Smooth muscle cell (in vitro differentiated cells): Measurements from ENCODE around the gene NACC2. TPM values are rescaled to one million over a fixed set of nuclear protein-coding genes. Genes with fewer than 3 reads are reported as not detected.

Source experiments
- DNase-seq: peaks from one replicate; lab custom pipeline; 2025; ENCODE audit not compliant: unreplicated experiment; lab: John Stamatoyannopoulos, UW
- H2AFZ ChIP-seq: fragments of 200-600 bp; sonication (generic); 2 replicates; pipeline ENCODE4 v1.6.0; 2016; ENCODE audit warnings: antibody characterized with exemption, low read depth, mild to moderate bottlenecking
- H3F3A ChIP-seq: fragments of 200-600 bp; sonication (generic); 2 replicates; pipeline ENCODE4 v1.6.0; 2017; ENCODE audit warnings: antibody characterized with exemption, low read depth
- H3K27ac ChIP-seq: fragments of 200-600 bp; sonication (generic); 2 replicates; pipeline ENCODE4 v1.5.1; 2016; ENCODE audit warnings: low read depth, mild to moderate bottlenecking
- H3K27me3 ChIP-seq: fragments of 200-600 bp; sonication (generic); 2 replicates; pipeline ENCODE4 v1.6.1; 2016; ENCODE audit warnings: low read depth, mild to moderate bottlenecking
- H3K36me3 ChIP-seq: fragments of 200-600 bp; sonication (generic); 2 replicates; pipeline ENCODE4 v1.5.1; 2016; ENCODE audit warnings: low read depth
- H3K4me1 ChIP-seq: fragments of 200-600 bp; sonication (generic); 2 replicates; pipeline ENCODE4 v1.5.1; 2016; ENCODE audit warnings: low read depth
- H3K4me2 ChIP-seq: fragments of 200-600 bp; sonication (generic); 2 replicates; pipeline ENCODE4 v1.6.0; 2016; ENCODE audit warnings: mild to moderate bottlenecking
- H3K4me3 ChIP-seq: fragments of 200-600 bp; sonication (generic); 2 replicates; pipeline ENCODE4 v1.5.1; 2016; ENCODE audit warnings: mild to moderate bottlenecking
- H3K79me2 ChIP-seq: fragments of 200-600 bp; sonication (generic); 2 replicates; pipeline ENCODE4 v1.6.0; 2016; ENCODE audit warnings: low read depth, mild to moderate bottlenecking
- H3K9ac ChIP-seq: fragments of 200-600 bp; sonication (generic); 2 replicates; pipeline ENCODE4 v1.6.0; 2016; ENCODE audit warnings: low read depth
- H3K9me3 ChIP-seq: fragments of 200-600 bp; sonication (generic); replicated peaks from 2 replicates; pipeline ENCODE4 v1.5.1; 2016; ENCODE audit warnings: low read depth
- H4K20me1 ChIP-seq: fragments of 200-600 bp; sonication (generic); 2 replicates; pipeline ENCODE4 v1.6.0; 2016; ENCODE audit warnings: low read depth
- CTCF ChIP-seq: fragments of 200-600 bp; sonication (generic); IDR thresholded peaks from 2 replicates; pipeline ENCODE4 v1.5.1; 2017; ENCODE audit warnings: borderline replicate concordance, mild to moderate bottlenecking, antibody characterized with exemption; ENCODE audit not compliant: insufficient read depth, poor library complexity, severe bottlenecking
- WGBS: methylation state at CpG from one replicate; pipeline ENCODE4 v1.1.7; 2016; ENCODE audit warnings: low lambda C conversion rate; 5-methylcytosine and 5-hydroxymethylcytosine counted together
- polyA plus RNA-seq: library from polyadenylated mRNA; unstranded; fragments of >200 nt; fragmentation: Nextera tagmentation; extraction: Ambion mirVana; gene quantifications from 2 replicates; pipeline ENCODE4 v1.2.1, GENCODE V29; 2016
- total RNA-seq: library from RNA; depleted of rRNA; stranded (reverse); fragments of >200 nt; gene quantifications from 2 replicates; pipeline ENCODE4 v1.2.3, GENCODE V29; 2014

The NACC2 gene
- total and polyA plus RNA-seq, 2 experiments from 2014 or later = 6.7 to 8.8 TPM

GRCh38 chr9:136036848-136037247 is 58.2 kb downstream of the NACC2 start:
- no peak for DNase-seq
- no peaks in the 10 kb centered on the region for H3F3A ChIP-seq
- H4K20me1 ChIP-seq = peaks cover 78% of the 10 kb centered on the region
- H3K27me3 ChIP-seq = no peaks in the 10 kb centered on the region
- H3K4me1 ChIP-seq = no peaks in the 10 kb centered on the region
- H3K36me3 ChIP-seq = no peaks in the 10 kb centered on the region
- no peak overlapping the region for H3K9ac ChIP-seq
- H3K79me2 ChIP-seq = peaks cover 93% of the 10 kb centered on the region
- no peak overlapping the region for H2AFZ ChIP-seq
- peaks cover 4% of the 10 kb centered on the region for H3K9me3 ChIP-seq
- no peak overlapping the region for H3K27ac ChIP-seq
- no peak for TF ChIP-seq CTCF
- H3K4me3 ChIP-seq = no peak overlapping the region
- WGBS = 92% methylated on average over 2 of the region's 2 CpGs
- no peak overlapping the region for H3K4me2 ChIP-seq

GRCh38 chr9:136036050-136036449 is 59.0 kb downstream of the NACC2 start:
- Histone ChIP-seq H3F3A (no peaks in the 10 kb centered on the region), H3K36me3 (no peaks in the 10 kb centered on the region), H3K9me3 (peaks cover 4% of the 10 kb centered on the region), H3K4me1 (no peaks in the 10 kb centered on the region), H3K4me2 (no peak overlapping the region), H3K4me3 (no peak overlapping the region), H3K27me3 (no peaks in the 10 kb centered on the region), H4K20me1 (peaks cover 79% of the 10 kb centered on the region), H3K9ac (no peak overlapping the region), H3K27ac (no peak overlapping the region), H2AFZ (no peak overlapping the region), H3K79me2 (peaks cover 90% of the 10 kb centered on the region)
- TF ChIP-seq CTCF = no peak
- DNase-seq = no peak
- WGBS = 86% methylated on average over 6 of the region's 6 CpGs

- Histone ChIP-seq H3K27me3 (no peaks in the 10 kb centered on the region), H3K4me1 (no peaks in the 10 kb centered on the region), H3K4me3 (no peak overlapping the region), H4K20me1 (peaks cover 98% of the 10 kb centered on the region), H3K9me3 (no peaks in the 10 kb centered on the region), H2AFZ (no peak overlapping the region), H3K79me2 (peaks cover 66% of the 10 kb centered on the region), H3K9ac (no peak overlapping the region), H3K27ac (peak overlapping the region; percentile 23), H3F3A (no peaks in the 10 kb centered on the region), H3K4me2 (no peak overlapping the region), H3K36me3 (no peaks in the 10 kb centered on the region)
- 72% methylated on average over 13 of the region's 13 CpGs for WGBS
- no peak for DNase-seq
- no peak for TF ChIP-seq CTCF
These were observed 63.1 kb downstream of the NACC2 start for GRCh38 chr9:136031741-136032730.

- WGBS = 99% methylated on average over 8 of the region's 8 CpGs
- H3K79me2 ChIP-seq = peaks cover 64% of the 10 kb centered on the region
- no peaks in the 10 kb centered on the region for H3K36me3 ChIP-seq
- no peak overlapping the region for H3K4me3 ChIP-seq
- no peak overlapping the region for H2AFZ ChIP-seq
- H3F3A ChIP-seq = no peaks in the 10 kb centered on the region
- no peak overlapping the region for H3K9ac ChIP-seq
- peaks cover 98% of the 10 kb centered on the region for H4K20me1 ChIP-seq
- no peaks in the 10 kb centered on the region for H3K9me3 ChIP-seq
- H3K27ac ChIP-seq = no peak overlapping the region
- TF ChIP-seq CTCF = no peak
- no peaks in the 10 kb centered on the region for H3K27me3 ChIP-seq
- no peak overlapping the region for H3K4me2 ChIP-seq
- no peak for DNase-seq
- H3K4me1 ChIP-seq = no peaks in the 10 kb centered on the region
These were observed 64.0 kb downstream of the NACC2 start for GRCh38 chr9:136031094-136031493.
